Lung (tissue), 12 donors: ENCODE results near the gene CAP2. TPM values are rescaled to one million over a fixed set of nuclear protein-coding genes. Genes with fewer than 3 reads are reported as not detected.

Source experiments
- ATAC-seq: fragments of 200-7000 bp; cut with Tn5 transposase; one replicate; pipeline ENCODE4 v1.9.1; 2020; ENCODE audit warnings: moderate number of reproducible peaks; ENCODE audit not compliant: insufficient read depth, low FRiP score
- DNase-seq, 3 donors: peaks; one replicate each; pipeline ENCODE4 v3.0.0-alpha.2; 2013 to 2017
- H3K27ac ChIP-seq, 2 donors: one replicate each; pipeline ENCODE4 v1.5.1; 2013; ENCODE audit warnings: mild to moderate bottlenecking in 2 of 2, moderate library complexity in 2 of 2, control low read depth in 1 of 2, inconsistent platforms in 1 of 2, low read depth in 1 of 2, low read length in 1 of 2
- H3K27me3 ChIP-seq, 3 donors: one replicate each; pipeline ENCODE4 v1.5.1; 2013; ENCODE audit warnings: low read length in 2 of 3; ENCODE audit not compliant: control insufficient read depth in 3 of 3, insufficient read depth in 3 of 3
- H3K36me3 ChIP-seq, 4 donors: one replicate each; pipeline ENCODE4 v1.5.1; 2013; ENCODE audit warnings: low read length in 4 of 4, mild to moderate bottlenecking in 1 of 4, moderate library complexity in 1 of 4; ENCODE audit not compliant: control insufficient read depth in 4 of 4, insufficient read depth in 4 of 4
- H3K4me1 ChIP-seq, 5 donors: one replicate each; pipeline ENCODE4 v1.5.1; 2013; ENCODE audit warnings: low read length in 5 of 5, mild to moderate bottlenecking in 2 of 5, moderate library complexity in 1 of 5; ENCODE audit not compliant: control insufficient read depth in 5 of 5, insufficient read depth in 5 of 5
- H3K4me3 ChIP-seq: one replicate; pipeline ENCODE4 v1.5.1; 2013; ENCODE audit warnings: mild to moderate bottlenecking, control low read depth, moderate library complexity
- H3K9ac ChIP-seq, 2 donors: one replicate each; pipeline ENCODE4 v1.5.1; 2013; ENCODE audit warnings: low read length in 2 of 2, control low read depth in 1 of 2; ENCODE audit not compliant: insufficient read depth in 1 of 2
- H3K9me3 ChIP-seq, 4 donors: one replicate each; pipeline ENCODE4 v1.5.1; 2013; ENCODE audit warnings: low read length in 3 of 4, mild to moderate bottlenecking in 1 of 4, moderate library complexity in 1 of 4; ENCODE audit not compliant: control insufficient read depth in 4 of 4, insufficient read depth in 3 of 4
- WGBS, 2 donors: extraction: QIAGEN DNeasy Blood & Tissue Kit; methylation state at CpG; one replicate each; pipeline ENCODE4 v1.1.7; 2013; 5-methylcytosine and 5-hydroxymethylcytosine counted together
- polyA plus RNA-seq, 2 donors: library from polyadenylated mRNA; stranded (reverse); fragments of 200-250 nt; gene quantifications; one replicate each; pipeline ENCODE4 v1.2.1, GENCODE V29; 2013
- total RNA-seq, 2 donors: library from RNA; depleted of rRNA in 1 of 2; stranded (reverse); fragments of >200 nt in 1 of 2; gene quantifications; one replicate each; pipeline ENCODE4 v1.2.1, GENCODE V29; 2014 to 2021
- TF ChIP-seq, protein P1 (sequence below): IDR thresholded peaks from 2 replicates; pipeline ENCODE4 v1.5.1; 2012; ENCODE audit warnings: mild to moderate bottlenecking; ENCODE audit errors: control extremely low read depth, extremely low read depth
- donor health status: control.
- donor health status: control.
- donor health status: Bipolar disorder and iron deficiency.
- donor health status: healthy.
- donor health status: DM: yes; HTN: yes; CAD: no.

The CAP2 gene
- total and polyA plus RNA-seq, 4 donors, result 2.0 to 5.7 (median 3.4) TPM

DNA sequence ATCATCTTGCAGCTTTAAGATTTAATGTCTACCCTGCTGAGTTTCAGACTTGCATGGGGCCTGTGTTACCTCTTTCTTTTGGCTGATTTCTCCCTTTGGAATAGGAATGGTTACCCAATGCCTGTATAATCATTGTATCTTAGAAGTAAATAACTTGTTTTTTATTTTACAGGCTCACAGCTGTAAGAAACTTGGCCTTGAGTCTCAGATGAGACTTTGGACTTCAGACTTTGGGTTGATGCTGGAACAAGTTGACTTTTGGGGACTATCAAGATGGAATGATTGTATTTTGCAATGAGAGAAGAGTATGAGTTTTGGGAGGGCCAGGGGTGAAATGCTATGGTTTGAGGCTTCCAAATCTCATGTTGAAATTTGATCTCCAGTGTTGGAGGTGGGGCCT lies 34.9 kb upstream of the CAP2 start:
- Histone ChIP-seq H3K4me1 (no peaks in the 10 kb centered on the region), H3K27me3 (no peaks in the 10 kb centered on the region), H3K36me3 (no peaks in the 10 kb centered on the region), H3K9ac (no peak overlapping the region), H3K4me3 (no peak overlapping the region), H3K27ac (no peak overlapping the region), H3K9me3 (no peaks in the 10 kb centered on the region)
- ATAC-seq (no peak), DNase-seq (no peak)
- TF ChIP-seq, protein P1, sequence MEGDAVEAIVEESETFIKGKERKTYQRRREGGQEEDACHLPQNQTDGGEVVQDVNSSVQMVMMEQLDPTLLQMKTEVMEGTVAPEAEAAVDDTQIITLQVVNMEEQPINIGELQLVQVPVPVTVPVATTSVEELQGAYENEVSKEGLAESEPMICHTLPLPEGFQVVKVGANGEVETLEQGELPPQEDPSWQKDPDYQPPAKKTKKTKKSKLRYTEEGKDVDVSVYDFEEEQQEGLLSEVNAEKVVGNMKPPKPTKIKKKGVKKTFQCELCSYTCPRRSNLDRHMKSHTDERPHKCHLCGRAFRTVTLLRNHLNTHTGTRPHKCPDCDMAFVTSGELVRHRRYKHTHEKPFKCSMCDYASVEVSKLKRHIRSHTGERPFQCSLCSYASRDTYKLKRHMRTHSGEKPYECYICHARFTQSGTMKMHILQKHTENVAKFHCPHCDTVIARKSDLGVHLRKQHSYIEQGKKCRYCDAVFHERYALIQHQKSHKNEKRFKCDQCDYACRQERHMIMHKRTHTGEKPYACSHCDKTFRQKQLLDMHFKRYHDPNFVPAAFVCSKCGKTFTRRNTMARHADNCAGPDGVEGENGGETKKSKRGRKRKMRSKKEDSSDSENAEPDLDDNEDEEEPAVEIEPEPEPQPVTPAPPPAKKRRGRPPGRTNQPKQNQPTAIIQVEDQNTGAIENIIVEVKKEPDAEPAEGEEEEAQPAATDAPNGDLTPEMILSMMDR, result no peak

DNA sequence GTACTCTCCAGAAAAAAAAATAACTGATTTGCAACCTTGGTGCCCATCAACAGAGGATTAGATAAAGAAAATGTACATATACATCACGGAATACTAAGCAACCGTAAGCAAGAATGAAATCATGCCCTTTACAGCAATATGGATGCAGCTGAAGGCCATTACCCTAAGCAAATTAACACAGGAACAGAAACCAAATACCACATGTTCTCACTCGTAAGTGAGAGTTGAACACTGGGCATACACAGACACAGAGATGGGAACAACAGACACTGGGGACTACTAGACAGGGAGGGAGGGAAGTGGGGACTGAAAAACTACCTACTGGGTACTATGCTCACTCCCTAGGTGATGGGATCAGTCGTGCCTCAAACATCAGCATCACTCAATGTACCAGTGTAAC lies 32.8 kb upstream of the CAP2 start:
- WGBS, 2 donors, result 82 to 88% methylated on average over 4 of the region's 4 CpGs
- ATAC-seq, result no peak
- no peak overlapping the region for H3K27ac ChIP-seq

DNA sequence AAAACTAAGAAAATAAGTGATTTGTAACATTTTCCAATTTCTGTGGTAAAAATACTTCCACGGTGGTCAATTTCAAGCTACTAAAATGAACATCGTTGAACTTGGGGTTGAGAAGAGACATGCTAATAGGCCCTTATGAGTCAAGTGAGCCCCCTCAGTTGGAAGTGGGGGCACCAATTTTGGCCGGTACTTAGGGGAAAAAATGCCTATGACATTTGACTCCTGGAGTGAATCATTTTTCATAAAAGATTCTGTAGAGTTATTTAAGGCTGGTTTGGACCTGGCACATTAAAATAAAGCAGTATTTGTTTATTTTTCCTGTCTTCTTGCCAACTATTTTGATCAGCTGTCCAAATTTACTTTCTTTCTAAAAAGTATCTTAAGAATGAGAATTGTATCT lies 32.4 kb upstream of the CAP2 start:
- no peaks in the 10 kb centered on the region for H3K27me3 ChIP-seq
- DNase-seq (no peak), ATAC-seq (no peak)
- H3K4me1 ChIP-seq, result no peaks in the 10 kb centered on the region
- H3K9ac ChIP-seq, result no peak overlapping the region
- no peaks in the 10 kb centered on the region for H3K9me3 ChIP-seq
- 57 to 79% methylated on average over 3 of the region's 3 CpGs for WGBS, 2 donors
- no peak overlapping the region for H3K27ac ChIP-seq
- H3K36me3 ChIP-seq, result no peaks in the 10 kb centered on the region
- no peak overlapping the region for H3K4me3 ChIP-seq
- TF ChIP-seq, protein P1, result no peak

More for the DNA sequence above, 32.8 kb upstream of the CAP2 start:
- no peak for DNase-seq
- H3K36me3 ChIP-seq, result no peaks in the 10 kb centered on the region
- no peaks in the 10 kb centered on the region for H3K4me1 ChIP-seq
- H3K4me3 ChIP-seq, result no peak overlapping the region
- TF ChIP-seq, protein P1, result no peak
- H3K9me3 ChIP-seq, result no peaks in the 10 kb centered on the region
- H3K27me3 ChIP-seq, result no peaks in the 10 kb centered on the region
- no peak overlapping the region for H3K9ac ChIP-seq

DNA sequence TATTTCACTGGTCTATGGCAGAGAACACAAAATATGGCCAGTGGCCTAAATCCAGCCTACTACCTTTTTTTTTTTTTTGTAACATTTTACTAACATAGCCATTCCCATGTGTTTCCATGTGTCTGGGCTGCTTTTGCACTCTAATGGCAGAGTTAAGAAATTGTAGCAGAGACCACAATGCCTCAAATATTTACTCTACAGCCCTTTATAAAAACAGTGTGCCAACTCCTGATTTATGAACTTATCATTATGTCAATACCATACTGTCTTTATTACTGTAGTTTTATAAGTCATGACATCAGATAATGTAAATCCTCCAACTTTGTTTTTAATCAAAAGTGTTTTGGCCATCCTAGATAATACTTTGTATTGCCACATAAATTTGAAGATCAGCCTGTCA lies 27.4 kb upstream of the CAP2 start:
- Histone ChIP-seq H3K4me1 (no peaks in the 10 kb centered on the region), H3K9ac (no peak overlapping the region), H3K4me3 (no peak overlapping the region), H3K9me3 (peaks cover 0 to 5% (median 1%) of the 10 kb centered on the region in 4 donors), H3K36me3 (no peaks in the 10 kb centered on the region), H3K27ac (no peak overlapping the region), H3K27me3 (no peaks in the 10 kb centered on the region)
- ATAC-seq (no peak), DNase-seq (no peak)
- TF ChIP-seq, protein P1, result no peak
